GM12873 (cell line): ENCODE results near the gene ZNF491.

Experiments
- TF ChIP-seq, protein P1 (sequence below): IDR thresholded peaks from 2 replicates; pipeline ENCODE4 v1.5.1; 2012; ENCODE audit warnings: low read depth, mild to moderate bottlenecking, moderate library complexity, low read length, control low read depth; ENCODE audit not compliant: insufficient read depth; ENCODE audit errors: missing control alignments

Gene ZNF491

GRCh38 chr19:11763611-11764010 is 34.7 kb upstream of the ZNF491 start:
- TF ChIP-seq, protein P1, sequence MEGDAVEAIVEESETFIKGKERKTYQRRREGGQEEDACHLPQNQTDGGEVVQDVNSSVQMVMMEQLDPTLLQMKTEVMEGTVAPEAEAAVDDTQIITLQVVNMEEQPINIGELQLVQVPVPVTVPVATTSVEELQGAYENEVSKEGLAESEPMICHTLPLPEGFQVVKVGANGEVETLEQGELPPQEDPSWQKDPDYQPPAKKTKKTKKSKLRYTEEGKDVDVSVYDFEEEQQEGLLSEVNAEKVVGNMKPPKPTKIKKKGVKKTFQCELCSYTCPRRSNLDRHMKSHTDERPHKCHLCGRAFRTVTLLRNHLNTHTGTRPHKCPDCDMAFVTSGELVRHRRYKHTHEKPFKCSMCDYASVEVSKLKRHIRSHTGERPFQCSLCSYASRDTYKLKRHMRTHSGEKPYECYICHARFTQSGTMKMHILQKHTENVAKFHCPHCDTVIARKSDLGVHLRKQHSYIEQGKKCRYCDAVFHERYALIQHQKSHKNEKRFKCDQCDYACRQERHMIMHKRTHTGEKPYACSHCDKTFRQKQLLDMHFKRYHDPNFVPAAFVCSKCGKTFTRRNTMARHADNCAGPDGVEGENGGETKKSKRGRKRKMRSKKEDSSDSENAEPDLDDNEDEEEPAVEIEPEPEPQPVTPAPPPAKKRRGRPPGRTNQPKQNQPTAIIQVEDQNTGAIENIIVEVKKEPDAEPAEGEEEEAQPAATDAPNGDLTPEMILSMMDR, result no peak

DNA sequence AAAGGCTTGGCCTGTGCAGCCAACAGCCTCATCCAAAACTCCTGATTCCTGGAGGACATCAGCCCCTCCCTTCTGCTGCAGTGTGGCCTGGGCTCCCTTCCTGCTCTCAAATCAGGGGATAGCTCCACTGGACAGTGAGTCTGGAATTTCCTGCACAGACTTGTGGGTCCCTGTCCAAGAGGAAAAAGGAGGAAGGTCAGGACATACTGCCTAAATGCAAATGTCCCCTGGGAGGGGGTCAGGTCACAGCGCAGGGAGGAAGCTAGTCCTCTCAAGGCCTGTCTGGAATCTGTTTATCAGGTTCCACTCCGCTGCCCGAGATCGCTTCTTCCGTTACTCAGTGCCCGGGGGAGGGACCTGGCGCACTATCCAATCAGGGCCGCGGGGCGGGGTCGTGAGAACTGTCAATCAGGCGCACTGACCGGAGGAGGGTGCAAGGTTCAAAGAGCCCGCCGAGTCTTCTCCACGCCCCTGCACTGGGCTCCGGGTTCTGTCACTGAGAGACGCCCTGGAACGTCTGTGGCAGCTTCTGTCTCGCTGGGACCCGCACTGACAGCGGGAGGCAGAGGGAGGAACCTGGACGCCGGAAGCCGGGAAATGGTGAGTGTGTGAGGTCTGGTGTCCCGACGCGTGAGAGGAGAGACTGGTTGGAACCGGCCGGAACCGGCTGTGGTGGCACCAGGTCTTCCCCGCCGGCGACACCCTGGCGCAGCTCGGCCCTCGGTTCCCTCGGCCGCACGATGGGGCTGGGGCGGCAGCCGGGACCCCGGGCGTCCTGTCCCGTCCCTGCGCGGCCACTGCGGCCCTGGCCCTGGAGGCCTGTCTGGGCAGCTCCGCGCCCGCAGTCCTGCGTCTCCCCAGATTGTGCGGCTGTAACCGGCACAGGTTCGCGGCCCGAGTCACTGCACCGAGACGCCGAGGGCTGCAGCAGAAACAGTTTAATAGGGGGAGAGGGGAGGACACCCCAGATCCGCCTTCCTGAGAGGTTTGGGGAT is 31.4 kb upstream of the ZNF491 start, which contains the start of gene ZNF441:
Gene ZNF441 (plus strand): TSS at position 404 of the 995 bp plus-strand sequence. CDS start 194 bp downstream, at position 598.
- TF ChIP-seq, protein P1, result no peak

DNA sequence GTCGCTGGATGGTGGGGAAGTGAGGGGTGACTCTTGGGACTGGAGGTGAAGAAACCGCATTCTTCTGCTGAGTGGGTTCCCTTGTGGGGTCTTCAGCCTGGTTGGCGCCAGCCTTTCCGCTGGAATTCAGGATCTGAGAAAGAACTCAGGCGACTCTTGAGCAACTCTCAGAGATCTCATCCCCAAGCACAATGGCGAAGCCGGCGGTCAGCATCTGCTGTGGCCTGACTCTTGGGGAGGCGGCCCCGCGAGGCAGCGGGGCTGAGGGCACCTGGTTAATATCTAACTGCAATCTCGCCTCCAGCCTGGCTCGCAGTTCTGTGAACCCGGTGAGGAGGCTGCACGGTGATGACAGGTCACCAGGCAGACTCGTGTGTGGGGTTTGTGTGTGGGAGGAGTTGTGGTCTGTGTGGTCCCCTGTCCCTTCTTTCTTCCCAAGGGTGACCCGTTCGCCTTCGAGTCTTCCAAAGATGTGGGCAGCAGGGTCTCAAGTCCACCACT is 30.6 kb upstream of the ZNF491 start:
- TF ChIP-seq, protein P1, result no peak

- TF ChIP-seq, protein P1, result no peak
These were observed 28.3 kb upstream of the ZNF491 start for GRCh38 chr19:11769995-11770394.

DNA sequence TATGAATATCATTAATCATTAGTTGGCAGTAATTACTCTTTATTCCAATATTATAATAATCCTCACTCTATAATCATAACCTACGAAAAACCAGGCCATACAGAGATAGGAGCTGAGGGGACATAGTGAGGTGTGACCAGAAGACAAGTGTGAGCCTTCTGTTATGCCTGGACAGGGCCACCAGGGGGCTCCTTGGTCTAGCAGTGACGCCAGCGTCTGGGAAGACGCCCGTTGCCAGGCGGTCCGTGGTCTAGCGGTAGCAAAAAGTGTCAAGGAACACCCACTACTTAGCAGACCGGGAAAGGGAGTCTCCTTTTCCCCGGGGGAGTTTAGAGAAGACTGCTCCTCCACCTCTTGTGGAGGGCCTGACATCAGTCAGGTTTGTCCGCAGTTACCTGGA is 26.8 kb upstream of the ZNF491 start:
- TF ChIP-seq, protein P1, result peak; percentile 36

GRCh38 chr19:11780431-11781020 is 17.8 kb upstream of the ZNF491 start:
- TF ChIP-seq, protein P1, result no peak
